ENCODE measurements around the gene SMIM45.

Gene SMIM45

GRCh38 chr22:41974691-41975290 is 22.8 kb downstream of the SMIM45 start:
- DNase-seq, result no peak

- DNase-seq, result no peak
Measured at GRCh38 chr22:41975299-41976069, 23.5 kb downstream of the SMIM45 start.

- peak; percentile 37 to 51 for DNase-seq
Measured at GRCh38 chr22:41976070-41976901, 24.3 kb downstream of the SMIM45 start.

GRCh38 chr22:41976961-41977566 is 25.1 kb downstream of the SMIM45 start:
- DNase-seq, result peak; percentile 34 to 53

GRCh38 chr22:41978732-41979131 is 26.8 kb downstream of the SMIM45 start:
- no peak for DNase-seq

GRCh38 chr22:41979423-41980250 is 27.7 kb downstream of the SMIM45 start:
- DNase-seq, result no peak

GRCh38 chr22:41982865-41983264 is 30.9 kb downstream of the SMIM45 start:
- DNase-seq, result no peak

GRCh38 chr22:41983513-41984405 is 31.8 kb downstream of the SMIM45 start:
- DNase-seq, result no peak

GRCh38 chr22:41987276-41987675 is 35.3 kb downstream of the SMIM45 start:
- DNase-seq, result no peak

- DNase-seq, result no peak
Measured at GRCh38 chr22:41989246-41989645, 37.3 kb downstream of the SMIM45 start.

GRCh38 chr22:41991111-41991510 is 39.2 kb downstream of the SMIM45 start:
- DNase-seq, result no peak

- DNase-seq, result no peak
Measured at GRCh38 chr22:41992496-41992895, 40.5 kb downstream of the SMIM45 start.

GRCh38 chr22:41995211-41995610 is 43.3 kb downstream of the SMIM45 start:
- DNase-seq, result no peak

GRCh38 chr22:41996826-41997225 is 44.9 kb downstream of the SMIM45 start:
- no peak for DNase-seq

GRCh38 chr22:41998361-41999261 is 46.7 kb downstream of the SMIM45 start, which contains the start of gene WBP2NL:
Gene WBP2NL, plus strand, starts transcription at chr22:41998788. Its CDS starts 31 bp downstream, at chr22:41998819.
- no peak for DNase-seq

GRCh38 chr22:42000466-42000865 is 48.5 kb downstream of the SMIM45 start:
- no peak for DNase-seq

- no peak for DNase-seq
Measured at GRCh38 chr22:42001121-42001520, 49.2 kb downstream of the SMIM45 start.

- no peak for DNase-seq
Measured at GRCh38 chr22:42001706-42002105, 49.8 kb downstream of the SMIM45 start.

GRCh38 chr22:42007922-42008321 is 56.0 kb downstream of the SMIM45 start:
- DNase-seq, result no peak

All from NCI-H2081 (cell line).